OCI-LY3 (cell line): Measurements from ENCODE around the gene ACTMAP.

Experiments used
- H2AFZ ChIP-seq: fragments of 200-600, 300-600 bp; shearing (Covaris generic); 2 replicates; pipeline ENCODE4 v1.6.0; 2014; ENCODE audit warnings: antibody characterized with exemption, low read depth, low read length
- H3K27ac ChIP-seq: fragments of 200-600, 300-600 bp; sonication (generic); 2 replicates; pipeline ENCODE4 v1.5.1; 2014; ENCODE audit warnings: mild to moderate bottlenecking, low read length, moderate library complexity, mixed read lengths
- H3K27me3 ChIP-seq: fragments of 200-600, 300-600 bp; sonication (generic); 2 replicates; pipeline ENCODE4 v1.6.1; 2014; ENCODE audit warnings: low read depth, low read length, mixed read lengths
- H3K36me3 ChIP-seq: fragments of 200-600, 300-600 bp; sonication (generic); replicated peaks from 2 replicates; pipeline ENCODE3; 2014; ENCODE audit warnings: low read depth, low read length, mixed read lengths
- H3K4me1 ChIP-seq: fragments of 300-600, 200-600 bp; sonication (generic); 2 replicates; pipeline ENCODE4 v1.6.1; 2014; ENCODE audit warnings: low read length, mixed read lengths
- H3K4me2 ChIP-seq: fragments of 200-600, 300-600 bp; sonication (generic); 2 replicates; pipeline ENCODE4 v1.6.1; 2014; ENCODE audit warnings: low read length, mixed read lengths
- H3K4me3 ChIP-seq: fragments of 300-600, 200-600 bp; sonication (generic); 2 replicates; pipeline ENCODE4 v1.5.1; 2014; ENCODE audit warnings: antibody characterized with exemption, mild to moderate bottlenecking, low read length, moderate library complexity
- H3K79me2 ChIP-seq: fragments of 300-600, 200-600 bp; shearing (Covaris generic); 2 replicates; pipeline ENCODE4 v1.6.1; 2014; ENCODE audit warnings: mild to moderate bottlenecking, low read length, mixed read lengths
- H3K9ac ChIP-seq: fragments of 300-600, 200-600 bp; shearing (Covaris generic); 2 replicates; pipeline ENCODE4 v1.6.0; 2014; ENCODE audit warnings: mild to moderate bottlenecking, low read length, moderate library complexity
- H3K9me3 ChIP-seq: fragments of 200-600, 300-600 bp; shearing (Covaris generic); 2 replicates; pipeline ENCODE4 v1.6.1; 2014; ENCODE audit warnings: low read length, mixed read lengths; ENCODE audit not compliant: insufficient read depth
- H4K20me1 ChIP-seq: fragments of 200-600, 300-600 bp; sonication (generic); 2 replicates; pipeline ENCODE4 v1.6.1; 2016; ENCODE audit warnings: low read length, mixed read lengths; ENCODE audit not compliant: insufficient read depth
- EZH2phosphoT487 ChIP-seq: fragments of 200-600 bp; shearing (Covaris generic); IDR thresholded peaks from 2 replicates; pipeline ENCODE4 v1.6.1; 2018; ENCODE audit warnings: antibody characterized with exemption, mixed run types, low read depth
- TF ChIP-seq, protein P1 (sequence below): fragments of 200-600, 300-600 bp; sonication (generic); IDR thresholded peaks from 2 replicates; pipeline ENCODE4 v1.5.1; 2014; ENCODE audit warnings: antibody characterized with exemption, low read length, low read depth

The ACTMAP gene

DNA sequence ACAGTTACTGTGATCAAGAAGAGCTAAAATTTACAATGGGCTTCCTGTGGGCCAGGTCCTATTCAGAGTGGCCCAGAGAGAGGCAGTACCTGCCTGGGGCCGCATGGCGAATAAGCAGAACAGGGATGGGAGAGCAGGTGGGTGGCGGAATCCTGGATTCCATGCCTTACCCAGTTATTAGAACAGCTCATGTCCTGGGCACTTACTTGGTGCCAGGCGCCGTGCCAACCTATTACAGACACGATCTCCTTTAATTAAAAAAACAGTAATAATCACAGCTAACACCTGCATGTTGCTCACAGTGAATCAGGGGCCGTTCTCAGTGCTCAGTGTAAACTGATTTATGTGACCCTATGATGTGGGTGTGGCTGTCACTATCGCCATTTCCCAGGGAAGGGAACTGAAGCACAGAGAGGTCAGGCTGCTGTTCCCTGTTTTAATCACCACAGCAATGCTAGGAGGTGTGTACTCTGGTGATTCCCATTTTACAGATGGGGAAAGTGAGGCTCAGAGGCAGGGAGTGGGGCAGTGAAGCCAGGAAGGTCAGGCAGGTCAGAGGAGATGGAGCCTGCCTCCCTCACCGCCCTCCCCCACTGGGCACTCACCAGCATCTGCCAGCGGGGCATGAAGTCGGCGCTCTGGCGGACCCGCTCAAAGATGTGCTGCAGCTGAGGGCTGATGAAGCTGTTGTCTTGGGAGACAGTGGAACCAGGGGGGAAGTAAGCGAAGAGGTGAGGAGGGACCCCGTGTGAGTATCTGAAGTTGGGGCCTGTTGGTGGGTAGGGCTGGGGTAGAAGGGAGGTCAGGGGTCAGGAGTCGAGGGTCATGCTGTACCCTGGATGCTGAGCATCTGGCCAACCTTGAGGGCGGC lies 45.6 kb downstream of the ACTMAP start:
- no peaks in the 10 kb centered on the region for H3K9me3 ChIP-seq
- TF ChIP-seq, protein P1, sequence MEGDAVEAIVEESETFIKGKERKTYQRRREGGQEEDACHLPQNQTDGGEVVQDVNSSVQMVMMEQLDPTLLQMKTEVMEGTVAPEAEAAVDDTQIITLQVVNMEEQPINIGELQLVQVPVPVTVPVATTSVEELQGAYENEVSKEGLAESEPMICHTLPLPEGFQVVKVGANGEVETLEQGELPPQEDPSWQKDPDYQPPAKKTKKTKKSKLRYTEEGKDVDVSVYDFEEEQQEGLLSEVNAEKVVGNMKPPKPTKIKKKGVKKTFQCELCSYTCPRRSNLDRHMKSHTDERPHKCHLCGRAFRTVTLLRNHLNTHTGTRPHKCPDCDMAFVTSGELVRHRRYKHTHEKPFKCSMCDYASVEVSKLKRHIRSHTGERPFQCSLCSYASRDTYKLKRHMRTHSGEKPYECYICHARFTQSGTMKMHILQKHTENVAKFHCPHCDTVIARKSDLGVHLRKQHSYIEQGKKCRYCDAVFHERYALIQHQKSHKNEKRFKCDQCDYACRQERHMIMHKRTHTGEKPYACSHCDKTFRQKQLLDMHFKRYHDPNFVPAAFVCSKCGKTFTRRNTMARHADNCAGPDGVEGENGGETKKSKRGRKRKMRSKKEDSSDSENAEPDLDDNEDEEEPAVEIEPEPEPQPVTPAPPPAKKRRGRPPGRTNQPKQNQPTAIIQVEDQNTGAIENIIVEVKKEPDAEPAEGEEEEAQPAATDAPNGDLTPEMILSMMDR: no peak
- TF ChIP-seq EZH2phosphoT487: no peak
- H3K27me3 ChIP-seq: no peaks in the 10 kb centered on the region
- H3K36me3 ChIP-seq: peaks cover 35% of the 10 kb centered on the region
- H2AFZ ChIP-seq: no peak overlapping the region
- H3K4me1 ChIP-seq: no peaks in the 10 kb centered on the region
- H3K27ac ChIP-seq: no peak overlapping the region
- no peaks in the 10 kb centered on the region for H3K79me2 ChIP-seq
- no peak overlapping the region for H3K4me2 ChIP-seq
- H4K20me1 ChIP-seq: no peaks in the 10 kb centered on the region
- H3K9ac ChIP-seq: no peak overlapping the region
- no peak overlapping the region for H3K4me3 ChIP-seq

DNA sequence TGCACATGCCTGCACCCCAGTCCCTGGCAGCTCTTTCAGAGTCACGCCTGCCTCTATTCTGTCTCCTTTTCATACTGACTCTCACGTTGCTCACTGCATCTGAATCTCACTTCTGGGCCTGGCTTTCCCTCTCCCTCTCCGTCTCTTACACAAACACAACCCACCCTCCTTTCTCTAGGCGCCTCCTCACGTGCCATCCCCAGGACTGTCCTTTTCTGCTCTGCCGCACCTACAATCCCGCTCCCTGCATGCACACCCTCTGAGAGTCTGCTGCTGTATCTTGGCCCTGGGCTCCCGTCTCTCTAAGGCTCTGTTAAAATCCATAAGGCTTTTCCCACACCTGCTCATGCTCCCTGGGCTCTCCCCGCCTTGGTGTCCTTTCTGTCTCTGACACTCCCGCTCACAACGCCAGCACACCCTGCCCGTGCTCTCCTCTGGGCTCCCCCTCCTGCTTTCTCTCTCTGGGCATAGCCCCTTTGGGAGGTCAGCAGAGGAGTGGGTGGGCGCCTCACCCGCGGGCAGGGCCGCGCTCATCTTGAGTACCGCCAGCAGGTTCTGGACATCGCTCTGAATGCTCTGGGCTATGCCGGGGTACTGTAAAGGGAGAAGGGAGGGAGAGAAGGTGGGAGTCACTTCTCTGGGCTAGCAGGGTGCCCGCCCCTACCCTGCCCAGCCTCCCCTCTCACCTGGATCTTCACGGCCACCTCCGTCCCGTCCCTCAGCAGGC lies 47.1 kb downstream of the ACTMAP start:
- TF ChIP-seq, protein P1: no peak
- no peak for TF ChIP-seq EZH2phosphoT487
- H3K79me2 ChIP-seq: no peaks in the 10 kb centered on the region
- no peak overlapping the region for H3K27ac ChIP-seq
- no peak overlapping the region for H3K4me3 ChIP-seq
- no peaks in the 10 kb centered on the region for H4K20me1 ChIP-seq
- no peak overlapping the region for H3K4me2 ChIP-seq
- H3K4me1 ChIP-seq: no peaks in the 10 kb centered on the region
- H3K27me3 ChIP-seq: no peaks in the 10 kb centered on the region
- H3K9me3 ChIP-seq: no peaks in the 10 kb centered on the region
- no peak overlapping the region for H2AFZ ChIP-seq
- H3K36me3 ChIP-seq: peaks cover 31% of the 10 kb centered on the region
- no peak overlapping the region for H3K9ac ChIP-seq

DNA sequence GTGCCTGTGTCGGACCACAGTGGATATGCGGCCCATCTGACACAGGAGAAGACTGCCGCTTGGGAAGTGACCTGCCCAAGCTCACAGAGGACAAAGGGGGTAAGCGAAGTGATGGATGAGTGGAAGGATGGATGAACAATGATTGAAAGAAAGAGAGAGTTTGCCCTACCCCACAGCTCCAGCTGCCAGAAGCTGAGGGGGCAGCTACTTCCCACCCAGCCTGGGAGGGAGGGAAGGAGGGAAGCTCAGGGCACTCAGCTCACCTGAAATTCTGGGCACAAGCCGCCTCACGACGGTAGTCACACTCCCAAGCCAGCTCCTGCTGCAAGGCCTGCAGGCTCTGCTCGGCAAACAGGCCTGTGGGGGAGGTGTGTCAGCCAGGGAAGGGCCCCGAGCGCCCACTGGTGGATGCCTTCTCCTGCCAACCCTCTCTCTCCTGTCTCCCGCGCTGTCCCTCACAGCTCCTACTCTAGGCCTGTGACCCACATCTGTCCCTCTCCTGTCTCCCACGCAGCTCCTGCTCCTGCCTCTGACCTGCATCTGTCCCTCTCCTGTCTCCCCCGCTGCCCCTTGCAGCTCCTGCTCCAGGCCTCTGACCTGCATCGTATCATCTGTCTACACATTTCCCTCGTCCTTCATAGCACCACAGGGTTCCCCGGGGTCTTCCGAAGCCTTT lies 47.8 kb downstream of the ACTMAP start:
- Histone ChIP-seq H3K36me3 (peaks cover 26% of the 10 kb centered on the region), H3K27me3 (no peaks in the 10 kb centered on the region), H4K20me1 (no peaks in the 10 kb centered on the region), H3K4me1 (no peaks in the 10 kb centered on the region), H2AFZ (no peak overlapping the region), H3K4me3 (no peak overlapping the region), H3K27ac (no peak overlapping the region), H3K4me2 (no peak overlapping the region), H3K79me2 (no peaks in the 10 kb centered on the region), H3K9ac (no peak overlapping the region), H3K9me3 (no peaks in the 10 kb centered on the region)
- TF ChIP-seq, protein P1: peak; percentile 15
- TF ChIP-seq EZH2phosphoT487: no peak

DNA sequence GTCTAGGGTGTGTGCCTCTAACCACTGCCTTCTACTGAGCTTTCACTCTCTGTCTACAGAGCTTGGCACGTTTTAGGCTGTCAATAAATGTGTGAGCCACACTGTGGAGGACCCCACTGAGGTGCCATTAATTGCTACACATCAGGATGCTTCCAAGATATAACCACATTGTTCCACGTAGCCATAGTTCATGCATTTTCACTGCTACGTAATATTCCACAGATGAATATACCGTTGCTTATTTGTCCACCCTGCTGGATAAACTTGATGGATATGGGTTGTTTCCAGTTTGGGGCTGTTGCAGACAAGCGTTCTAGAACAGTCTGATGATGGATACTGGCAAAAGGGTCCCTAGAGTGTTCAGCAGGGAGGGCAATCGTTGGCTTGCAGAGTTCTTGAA lies 48.5 kb downstream of the ACTMAP start:
- no peaks in the 10 kb centered on the region for H3K4me1 ChIP-seq
- H3K36me3 ChIP-seq: peaks cover 28% of the 10 kb centered on the region
- H3K4me2 ChIP-seq: no peak overlapping the region
- H3K27ac ChIP-seq: no peak overlapping the region
- H3K4me3 ChIP-seq: no peak overlapping the region
- no peaks in the 10 kb centered on the region for H3K79me2 ChIP-seq
- TF ChIP-seq EZH2phosphoT487: no peak
- TF ChIP-seq, protein P1: no peak
- no peak overlapping the region for H2AFZ ChIP-seq
- H3K9me3 ChIP-seq: no peaks in the 10 kb centered on the region
- no peaks in the 10 kb centered on the region for H4K20me1 ChIP-seq
- H3K27me3 ChIP-seq: no peaks in the 10 kb centered on the region
- no peak overlapping the region for H3K9ac ChIP-seq
